Measurements from ENCODE around the gene ZNF609.

ZNF609 gene

GRCh38 chr15:64536244-64536836 is 76.0 kb downstream of the ZNF609 start:
- DNase-seq (ENCODE audit: low read depth): peak; percentile 8

- no peak for DNase-seq (ENCODE audit: low read depth)
Observed at GRCh38 chr15:64542091-64542490, 81.7 kb downstream of the ZNF609 start.

DNA sequence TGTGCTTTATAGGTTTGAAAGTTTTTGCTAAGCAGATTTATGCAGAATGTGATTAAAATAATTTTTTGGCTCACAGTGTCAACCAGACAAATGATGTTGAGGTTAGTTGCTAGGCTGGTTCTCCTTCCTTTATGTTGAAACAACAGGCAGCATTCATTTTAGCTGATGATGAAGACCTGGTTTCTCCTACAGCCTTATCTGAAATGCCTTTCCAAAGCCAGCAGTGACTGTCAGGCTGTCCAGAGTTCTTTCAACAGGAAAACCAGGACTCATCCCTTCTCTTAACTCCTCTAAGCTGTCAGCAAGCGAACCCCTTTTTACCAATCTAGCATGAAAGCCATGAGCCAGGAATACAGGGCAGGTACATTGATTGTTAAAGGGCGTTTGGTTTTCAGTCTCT is 84.1 kb downstream of the ZNF609 start:
- no peak for DNase-seq (ENCODE audit: low read depth)

DNA sequence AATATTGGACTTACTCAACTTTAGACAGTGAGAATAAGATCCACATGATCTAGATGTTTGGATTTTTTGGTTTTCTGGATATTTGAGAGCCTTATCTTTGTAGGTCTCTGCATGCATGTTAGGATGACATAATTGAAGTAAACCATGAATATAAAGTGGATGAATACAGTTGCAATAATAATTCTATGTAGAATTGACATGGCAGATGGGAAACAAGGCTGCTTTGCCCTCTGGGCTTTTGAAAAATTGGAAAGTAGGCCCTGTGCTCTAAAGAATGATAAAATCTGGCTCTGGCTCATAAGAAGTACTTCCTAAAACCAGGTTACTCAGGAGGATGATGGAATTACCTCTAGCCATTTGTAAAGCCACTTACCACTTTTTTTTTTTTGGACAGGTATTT is 86.9 kb downstream of the ZNF609 start:
- no peak for DNase-seq (ENCODE audit: low read depth)

GRCh38 chr15:64548235-64548634 is 87.9 kb downstream of the ZNF609 start:
- DNase-seq (ENCODE audit: low read depth): no peak

DNA sequence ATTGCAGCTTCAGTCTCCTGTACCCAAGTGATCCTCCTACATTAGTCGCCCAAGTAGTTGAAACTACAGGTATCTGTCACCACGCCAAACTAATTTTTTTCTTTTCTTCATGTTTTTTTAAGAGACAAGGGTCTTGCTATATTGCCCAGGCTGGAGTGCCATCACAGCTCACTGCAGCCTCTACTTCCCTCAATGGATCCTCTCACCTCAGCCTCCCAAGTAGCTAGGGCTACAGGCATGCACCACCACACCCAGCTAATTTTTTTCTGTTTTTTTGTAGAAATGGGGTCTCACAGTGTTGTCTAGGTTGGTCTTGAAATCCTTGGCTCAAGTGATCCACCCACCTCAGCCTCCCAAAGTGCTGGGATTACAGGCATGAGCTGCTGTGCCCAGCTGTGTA is 89.5 kb downstream of the ZNF609 start:
- no peak for DNase-seq (ENCODE audit: low read depth)

GRCh38 chr15:64552281-64552948 is 92.0 kb downstream of the ZNF609 start:
- DNase-seq (ENCODE audit: low read depth): no peak

GRCh38 chr15:64558460-64559179 is 98.2 kb downstream of the ZNF609 start:
- no peak for DNase-seq (ENCODE audit: low read depth)

- DNase-seq (ENCODE audit: low read depth): no peak
Observed at GRCh38 chr15:64559243-64559642, 98.9 kb downstream of the ZNF609 start.

GRCh38 chr15:64560501-64560900 is 100.1 kb downstream of the ZNF609 start:
- no peak for DNase-seq (ENCODE audit: low read depth)

DNA sequence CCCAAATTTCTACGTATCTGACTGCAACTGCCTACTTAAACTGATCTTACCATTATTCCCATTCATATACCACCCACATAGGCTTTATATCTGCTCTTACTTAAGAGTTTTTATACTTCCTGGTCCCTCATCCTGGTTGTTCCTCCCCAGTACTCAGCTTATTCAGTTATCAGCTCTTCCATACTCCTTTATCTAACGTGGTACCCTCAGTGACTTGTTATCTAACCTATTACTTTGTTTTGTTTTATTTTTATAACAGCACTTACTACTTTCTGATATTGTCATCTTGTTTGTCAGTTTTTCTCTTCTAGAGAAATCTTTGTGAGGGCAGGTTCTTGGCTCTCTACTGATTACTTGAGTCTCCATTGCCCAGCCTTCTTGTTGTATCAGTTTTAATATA is 100.6 kb downstream of the ZNF609 start:
- DNase-seq (ENCODE audit: low read depth): no peak

DNA sequence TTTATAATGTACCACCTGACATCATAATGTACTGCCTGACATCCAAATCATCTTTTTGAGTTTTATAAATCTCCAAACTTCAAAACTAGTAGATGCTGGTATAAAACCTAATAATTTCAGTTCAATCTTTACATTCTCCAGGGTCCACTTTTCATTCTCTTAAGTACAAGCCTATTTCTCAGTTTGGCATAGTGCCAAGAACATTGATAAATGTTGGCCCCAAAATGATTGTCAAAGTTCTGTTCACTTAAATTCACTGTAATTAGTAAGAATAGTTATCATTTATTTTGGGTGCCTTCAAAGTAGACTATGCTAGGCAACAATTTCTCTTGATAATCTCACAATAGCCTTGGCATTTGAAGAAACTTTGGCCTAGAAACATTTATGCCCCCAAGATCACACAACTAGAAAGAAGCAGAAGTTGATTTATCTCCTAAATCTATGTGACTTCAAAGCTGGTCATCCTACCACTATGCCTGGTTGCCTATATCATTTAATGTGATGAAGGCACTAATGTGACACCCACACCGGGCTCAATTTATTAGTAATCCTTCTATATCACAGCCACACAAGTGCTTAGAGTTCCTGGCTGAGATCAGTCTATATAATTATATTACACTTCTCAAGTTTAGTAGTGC is 101.7 kb downstream of the ZNF609 start:
- DNase-seq (ENCODE audit: low read depth): no peak

GRCh38 chr15:64566102-64566501 is 105.7 kb downstream of the ZNF609 start:
- DNase-seq (ENCODE audit: low read depth): no peak

GRCh38 chr15:64566629-64567427 is 106.5 kb downstream of the ZNF609 start:
- DNase-seq (ENCODE audit: low read depth): no peak

DNA sequence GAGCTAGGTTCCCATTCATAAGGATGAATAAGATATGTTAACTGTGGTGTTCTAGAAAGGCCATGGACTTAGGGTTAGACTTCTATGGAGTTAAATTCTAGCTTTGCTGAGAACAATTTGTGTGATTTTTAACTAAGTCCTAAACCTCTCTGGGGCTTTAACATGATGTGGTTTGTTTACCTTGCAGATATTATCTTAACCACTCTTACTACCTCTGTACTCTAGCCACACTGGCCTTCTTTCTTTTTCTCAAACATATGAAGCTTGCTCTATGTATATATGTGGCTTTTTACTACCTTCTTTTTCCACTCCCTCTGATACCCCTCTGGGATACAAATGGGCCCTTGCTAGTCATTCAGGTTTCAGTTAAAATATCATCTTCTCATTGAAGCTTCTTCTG is 108.4 kb downstream of the ZNF609 start:
- DNase-seq (ENCODE audit: low read depth): no peak

GRCh38 chr15:64571857-64572291 is 111.5 kb downstream of the ZNF609 start:
- no peak for DNase-seq (ENCODE audit: low read depth)

DNA sequence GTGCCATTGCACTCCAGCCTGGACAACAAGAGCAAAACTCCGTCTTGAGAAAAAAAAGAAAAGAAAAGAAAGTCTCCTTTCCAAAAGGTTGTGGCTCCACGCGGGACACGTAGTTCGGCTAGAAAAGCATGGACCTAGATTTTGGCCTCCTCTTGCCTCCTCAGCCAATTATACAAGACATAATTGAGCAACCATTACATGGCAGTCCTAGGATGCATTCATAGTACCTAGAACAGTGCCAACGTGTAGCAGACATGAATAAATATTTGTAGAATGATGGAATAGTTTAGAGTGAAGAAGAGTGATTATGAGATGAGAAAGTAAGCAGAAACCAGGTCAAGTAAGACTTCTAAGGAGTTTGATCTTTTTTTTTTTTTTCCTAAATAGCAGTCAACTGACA is 112.5 kb downstream of the ZNF609 start:
- DNase-seq (ENCODE audit: low read depth): no peak

DNA sequence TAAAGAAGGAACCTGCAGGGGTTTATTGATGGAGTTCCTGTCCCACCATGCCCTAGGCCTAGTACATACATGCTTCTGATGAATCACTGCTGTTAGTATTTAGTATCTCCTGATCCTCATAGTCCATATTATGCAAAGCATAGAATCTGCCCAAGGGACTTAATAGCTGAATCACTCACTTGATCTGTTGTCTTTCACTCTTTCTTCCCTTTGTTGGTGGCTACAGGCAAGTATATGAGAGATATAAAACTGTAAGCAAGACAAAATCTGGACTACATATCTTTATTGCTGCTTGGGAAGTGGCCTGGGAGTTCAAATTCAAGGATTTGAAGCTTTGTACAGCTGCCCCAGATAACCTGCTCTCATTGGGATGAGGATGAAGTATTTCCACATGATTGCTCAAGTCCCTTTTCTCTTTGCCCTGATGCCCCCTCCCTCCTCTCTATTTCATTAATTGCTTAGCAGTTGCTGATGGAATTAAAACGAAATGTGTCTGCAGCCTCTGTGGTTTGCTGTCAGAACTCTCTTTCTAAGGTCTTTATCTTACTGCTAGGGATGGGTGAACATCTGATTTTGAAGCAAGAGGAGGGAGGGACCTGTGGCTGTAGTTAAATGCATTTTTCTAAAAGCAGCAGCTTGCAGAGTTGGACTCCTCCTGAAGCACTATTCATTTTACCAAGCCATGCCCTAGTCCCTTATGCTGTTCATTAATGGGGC is 114.1 kb downstream of the ZNF609 start:
- no peak for DNase-seq (ENCODE audit: low read depth)

- no peak for DNase-seq (ENCODE audit: low read depth)
Observed at GRCh38 chr15:64580696-64581407, 120.5 kb downstream of the ZNF609 start.

- no peak for DNase-seq (ENCODE audit: low read depth)
Observed at GRCh38 chr15:64581408-64581761, 121.0 kb downstream of the ZNF609 start.

- no peak for DNase-seq (ENCODE audit: low read depth)
Observed at GRCh38 chr15:64582202-64582601, 121.8 kb downstream of the ZNF609 start.

All from activated T-cell treated with anti-CD3 and anti-CD28 coated beads for 48 hours (primary cell).